Measurements from ENCODE around the gene TLR6. TPM values are rescaled to one million over a fixed set of nuclear protein-coding genes. Genes with fewer than 3 reads are reported as not detected.

TLR6 gene
- total RNA-seq, 6 donors from 2014 or later, result 3.2 to 10.4 (median 5.8) TPM

- DNase-seq, result no peak
Measured at GRCh38 chr4:38873290-38873944, 16.8 kb upstream of the TLR6 start.

GRCh38 chr4:38872620-38873019 lies 16.0 kb upstream of the TLR6 start:
- ATAC-seq (ENCODE audit: low FRiP score in 2 of 2), result no peak
- Histone ChIP-seq H3K36me3 (peaks cover 0 to 16% (median 2%) of the 10 kb centered on the region in 4 donors), H3K4me3 (no peak overlapping the region), H3K4me1 (peaks cover 27 to 46% (median 34%) of the 10 kb centered on the region in 4 donors), H3K9me3 (no peaks in the 10 kb centered on the region), H3K27me3 (no peaks in the 10 kb centered on the region), H3K27ac (peak overlapping the region; percentile 48 to 74 (median 60))
- WGBS, 2 donors, result 62 to 75% methylated on average over 5 of the region's 5 CpGs
- no peak for TF ChIP-seq CTCF (IDR thresholded peaks at IDR 0.05)
- TF ChIP-seq POLR2AphosphoS5 (IDR thresholded peaks at IDR 0.05), result no peak
- TF ChIP-seq EP300 (IDR thresholded peaks at IDR 0.05), result no peak
- no peak for TF ChIP-seq POLR2A (IDR thresholded peaks at IDR 0.05)
- no peak for DNase-seq

More at GRCh38 chr4:38873290-38873944, 16.8 kb upstream of the TLR6 start:
- 55 to 57% methylated on average over 5 of the region's 5 CpGs for WGBS, 2 donors
- Histone ChIP-seq H3K27ac (peak overlapping the region; percentile 48 to 74 (median 60)), H3K4me3 (no peak overlapping the region), H3K9me3 (no peaks in the 10 kb centered on the region), H3K27me3 (no peaks in the 10 kb centered on the region), H3K4me1 (peaks cover 23 to 43% (median 32%) of the 10 kb centered on the region in 4 donors), H3K36me3 (peaks cover 0 to 24% (median 8%) of the 10 kb centered on the region in 4 donors)
- ATAC-seq (ENCODE audit: low FRiP score in 2 of 2), result no peak
- TF ChIP-seq POLR2AphosphoS5 (IDR thresholded peaks at IDR 0.05), result no peak
- TF ChIP-seq POLR2A (IDR thresholded peaks at IDR 0.05), result no peak
- TF ChIP-seq EP300 (IDR thresholded peaks at IDR 0.05), result no peak
- no peak for TF ChIP-seq CTCF (IDR thresholded peaks at IDR 0.05)

DNA sequence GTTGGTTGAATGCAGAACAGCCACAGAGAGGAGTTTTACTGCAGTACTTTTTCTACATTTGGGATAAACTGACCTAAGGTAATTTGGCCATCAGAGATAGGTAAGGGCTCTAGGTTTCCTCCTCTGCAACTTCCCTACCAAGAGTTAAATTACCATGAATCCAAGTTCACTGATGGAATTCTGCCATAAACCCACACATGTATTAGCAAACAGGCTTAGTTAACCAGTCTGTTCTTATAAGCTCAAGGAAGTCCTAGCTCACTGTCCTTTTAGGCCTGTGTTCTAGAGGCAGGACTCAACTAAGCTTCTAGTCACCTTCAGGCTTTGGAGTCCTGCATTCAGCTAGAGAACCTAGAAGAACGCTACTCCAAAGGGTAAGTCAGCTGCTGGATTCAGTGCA lies 15.0 kb upstream of the TLR6 start:
- no peaks in the 10 kb centered on the region for H3K27me3 ChIP-seq
- H3K4me3 ChIP-seq, result no peak overlapping the region
- peaks cover 30 to 53% (median 35%) of the 10 kb centered on the region in 4 donors for H3K4me1 ChIP-seq
- H3K27ac ChIP-seq, result peak overlapping the region in 1 of 4 donors; percentile 64
- H3K9me3 ChIP-seq, result no peaks in the 10 kb centered on the region
- peaks cover 0 to 16% (median 2%) of the 10 kb centered on the region in 4 donors for H3K36me3 ChIP-seq
- DNase-seq (no peak), ATAC-seq (ENCODE audit: low FRiP score in 2 of 2) (no peak)
- 89 to 100% methylated on average over 1 of the region's 1 CpG for WGBS, 2 donors
- TF ChIP-seq EP300 (IDR thresholded peaks at IDR 0.05), result no peak
- TF ChIP-seq POLR2AphosphoS5 (IDR thresholded peaks at IDR 0.05), result no peak
- TF ChIP-seq POLR2A (IDR thresholded peaks at IDR 0.05), result no peak
- no peak for TF ChIP-seq CTCF (IDR thresholded peaks at IDR 0.05)

DNA sequence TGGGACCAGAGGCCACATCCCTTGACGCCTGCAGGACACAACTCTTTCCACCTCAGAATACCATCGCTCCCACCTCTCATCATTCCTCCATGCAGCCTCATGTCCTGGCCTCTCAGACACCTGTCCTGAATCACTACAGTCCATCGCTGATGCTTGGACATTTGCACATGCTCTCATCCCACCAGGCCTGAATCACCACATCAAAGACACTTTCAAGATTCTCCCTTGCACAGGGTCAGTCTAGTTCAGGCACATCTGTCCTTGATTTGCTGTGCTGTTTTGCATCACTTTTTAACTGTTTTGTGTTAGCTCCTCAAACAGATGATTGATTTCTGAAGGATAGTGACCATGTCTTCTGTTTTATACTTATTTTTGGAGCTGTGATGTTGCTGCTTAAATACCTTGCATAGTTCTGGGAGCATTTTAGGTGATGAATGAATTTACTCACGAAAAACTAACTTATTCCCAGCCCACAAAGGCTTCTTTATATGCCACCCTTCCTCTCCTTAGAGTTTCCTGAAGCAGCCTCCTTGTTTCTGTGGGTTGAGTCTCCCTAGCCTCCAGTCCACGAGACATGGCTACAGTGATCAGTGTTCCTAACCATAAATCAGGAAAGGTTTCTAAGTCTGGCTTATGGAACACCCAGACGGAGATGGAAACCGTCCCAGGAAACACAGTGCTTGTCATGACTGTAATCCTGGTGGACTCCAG lies 13.6 kb upstream of the TLR6 start:
- no peak for DNase-seq
- 65 to 85% methylated on average over 7 of the region's 7 CpGs for WGBS, 2 donors
- no peak for ATAC-seq (ENCODE audit: low FRiP score in 2 of 2)
- TF ChIP-seq POLR2A (IDR thresholded peaks at IDR 0.05), result no peak
- TF ChIP-seq EP300 (IDR thresholded peaks at IDR 0.05), result no peak
- TF ChIP-seq POLR2AphosphoS5 (IDR thresholded peaks at IDR 0.05), result no peak
- TF ChIP-seq CTCF (IDR thresholded peaks at IDR 0.05), result no peak
- Histone ChIP-seq H3K36me3 (peaks cover 0 to 16% (median 2%) of the 10 kb centered on the region in 4 donors), H3K4me3 (no peak overlapping the region), H3K9me3 (no peaks in the 10 kb centered on the region), H3K27me3 (no peaks in the 10 kb centered on the region), H3K4me1 (peaks cover 30 to 53% (median 35%) of the 10 kb centered on the region in 4 donors), H3K27ac (peak overlapping the region in 2 of 4 donors; percentile 93 to 97)
